Urinary bladder (tissue), 4 donors: Measurements from ENCODE around the gene OR4D2. TPM values are rescaled to one million over a fixed set of nuclear protein-coding genes. Genes with fewer than 3 reads are reported as not detected.
"Not testable (repeated sequence)": the region's sequence is repeated elsewhere in the genome, so short reads cannot be mapped to it uniquely, and the experiment has no call there.

Experiments
- DNase-seq: peaks from one replicate; pipeline ENCODE4 v3.0.0-alpha.2; 2015; ENCODE audit errors: extremely low spot score
- H3K27ac ChIP-seq: one replicate; pipeline ENCODE4 v1.5.1; 2013; ENCODE audit warnings: low read depth, mild to moderate bottlenecking, moderate library complexity
- H3K36me3 ChIP-seq: one replicate; pipeline ENCODE4 v1.6.1; 2013; ENCODE audit warnings: mild to moderate bottlenecking, moderate library complexity; ENCODE audit not compliant: insufficient read depth
- H3K4me1 ChIP-seq: one replicate; pipeline ENCODE4 v1.6.1; 2013; ENCODE audit warnings: mild to moderate bottlenecking, moderate library complexity; ENCODE audit not compliant: insufficient read depth
- H3K4me3 ChIP-seq: one replicate; pipeline ENCODE4 v1.5.1; 2013; ENCODE audit warnings: low read depth, low read length
- WGBS: extraction: QIAGEN DNeasy Blood & Tissue Kit; methylation state at CpG from one replicate; pipeline ENCODE4 v1.1.7; 2013; 5-methylcytosine and 5-hydroxymethylcytosine counted together
- polyA plus RNA-seq: library from polyadenylated mRNA; stranded (reverse); fragments of 200-250 nt; gene quantifications from one replicate; pipeline ENCODE4 v1.2.3, GENCODE V29; 2013
- total RNA-seq: library from RNA; depleted of rRNA; stranded (reverse); fragments of >200 nt; gene quantifications from one replicate; pipeline ENCODE4 v1.2.3, GENCODE V29; 2014
- donor health status: healthy with polysubstance abuse.
- donor health status: healthy.

OR4D2 gene
- total RNA-seq = not detected
- polyA plus RNA-seq = not detected

GRCh38 chr17:58166682-58167081 lies at the start of gene OR4D2:
TSS of gene OR4D2 (plus strand) at chr17:58166982. CDS start at chr17:58169656, 2,674 bp downstream.
- no peak for DNase-seq
- no peaks in the 10 kb centered on the region for H3K4me1 ChIP-seq
- no peak within 1 kb of the TSS for H3K27ac ChIP-seq
- H3K36me3 ChIP-seq = no peaks in the 10 kb centered on the region
- 67% methylated on average over 6 of the region's 6 CpGs for WGBS
- no peak within 1 kb of the TSS for H3K4me3 ChIP-seq

GRCh38 chr17:58117382-58117781 lies 49.4 kb upstream of the OR4D2 start:
- no peaks in the 10 kb centered on the region for H3K36me3 ChIP-seq
- 92% methylated on average over 5 of the region's 5 CpGs for WGBS
- no peak for DNase-seq
- H3K4me1 ChIP-seq = no peaks in the 10 kb centered on the region
- H3K27ac ChIP-seq = no peak overlapping the region
- no peak overlapping the region for H3K4me3 ChIP-seq

- Histone ChIP-seq H3K4me3 (no peak overlapping the region), H3K27ac (no peak overlapping the region), H3K36me3 (no peaks in the 10 kb centered on the region), H3K4me1 (no peaks in the 10 kb centered on the region)
- no peak for DNase-seq
- WGBS = 67% methylated on average over 3 of the region's 3 CpGs
These were observed 47.3 kb upstream of the OR4D2 start for GRCh38 chr17:58119491-58119890.

GRCh38 chr17:58120195-58120822 lies 46.5 kb upstream of the OR4D2 start:
- H3K4me3 ChIP-seq = no peak overlapping the region
- no peaks in the 10 kb centered on the region for H3K4me1 ChIP-seq
- 25% methylated on average over 7 of the region's 7 CpGs for WGBS
- H3K27ac ChIP-seq = no peak overlapping the region
- no peaks in the 10 kb centered on the region for H3K36me3 ChIP-seq
- peak; percentile 29 for DNase-seq

GRCh38 chr17:58121925-58122324 lies 44.9 kb upstream of the OR4D2 start:
- Histone ChIP-seq H3K27ac (no peak overlapping the region), H3K4me3 (no peak overlapping the region), H3K4me1 (no peaks in the 10 kb centered on the region), H3K36me3 (no peaks in the 10 kb centered on the region)
- DNase-seq = no peak
- WGBS = 56% methylated on average over 5 of the region's 5 CpGs

- no peaks in the 10 kb centered on the region for H3K4me1 ChIP-seq
- H3K27ac ChIP-seq = no peak overlapping the region
- DNase-seq = no peak
- H3K4me3 ChIP-seq = no peak overlapping the region
- WGBS = 47% methylated on average over 1 of the region's 1 CpG
- H3K36me3 ChIP-seq = no peaks in the 10 kb centered on the region
These were observed 38.9 kb upstream of the OR4D2 start for GRCh38 chr17:58127846-58128245.

GRCh38 chr17:58132697-58133096 lies 34.1 kb upstream of the OR4D2 start:
- DNase-seq, H3K27ac ChIP-seq, H3K4me3 ChIP-seq, H3K4me1 ChIP-seq, H3K36me3 ChIP-seq: not testable (repeated sequence)
- WGBS = 98% methylated on average over 5 of the region's 5 CpGs

- WGBS = 28% methylated on average over 8 of the region's 8 CpGs
- no peak overlapping the region for H3K4me3 ChIP-seq
- H3K4me1 ChIP-seq = no peaks in the 10 kb centered on the region
- no peaks in the 10 kb centered on the region for H3K36me3 ChIP-seq
- H3K27ac ChIP-seq = no peak overlapping the region
- no peak for DNase-seq
These were observed 30.0 kb upstream of the OR4D2 start for GRCh38 chr17:58136669-58137279.

GRCh38 chr17:58141505-58141904 lies 25.3 kb upstream of the OR4D2 start:
- Histone ChIP-seq H3K4me3 (no peak overlapping the region), H3K4me1 (no peaks in the 10 kb centered on the region), H3K36me3 (no peaks in the 10 kb centered on the region), H3K27ac (no peak overlapping the region)
- DNase-seq = no peak
- WGBS = 74% methylated on average over 5 of the region's 5 CpGs

GRCh38 chr17:58143335-58143734 lies 23.4 kb upstream of the OR4D2 start:
- not testable (repeated sequence) for H3K4me3 ChIP-seq, H3K36me3 ChIP-seq, DNase-seq, H3K4me1 ChIP-seq, H3K27ac ChIP-seq
- WGBS = 88% methylated on average over 4 of the region's 4 CpGs

GRCh38 chr17:58144801-58145200 lies 22.0 kb upstream of the OR4D2 start:
- Histone ChIP-seq H3K36me3 (no peaks in the 10 kb centered on the region), H3K27ac (no peak overlapping the region), H3K4me3 (no peak overlapping the region), H3K4me1 (no peaks in the 10 kb centered on the region)
- 82% methylated on average over 1 of the region's 1 CpG for WGBS
- DNase-seq = no peak

- no peaks in the 10 kb centered on the region for H3K36me3 ChIP-seq
- DNase-seq = no peak
- WGBS = 33% methylated on average over 1 of the region's 1 CpG
- no peak within 1 kb of the TSS for H3K27ac ChIP-seq
- no peaks in the 10 kb centered on the region for H3K4me1 ChIP-seq
- no peak within 1 kb of the TSS for H3K4me3 ChIP-seq
These were observed 18.8 kb upstream of the OR4D2 start, which contains the start of gene OR4D1 for GRCh38 chr17:58147930-58148434. TSS of gene OR4D1 (plus strand) at chr17:58148384. CDS start at chr17:58155154, 6,770 bp downstream.

GRCh38 chr17:58148609-58149008 lies 18.2 kb upstream of the OR4D2 start:
- no peak for DNase-seq
- Histone ChIP-seq H3K36me3 (no peaks in the 10 kb centered on the region), H3K4me1 (no peaks in the 10 kb centered on the region), H3K4me3 (no peak overlapping the region), H3K27ac (no peak overlapping the region)
- 83% methylated on average over 3 of the region's 3 CpGs for WGBS

GRCh38 chr17:58150394-58150793 lies 16.4 kb upstream of the OR4D2 start:
- H3K36me3 ChIP-seq = no peaks in the 10 kb centered on the region
- H3K27ac ChIP-seq = no peak overlapping the region
- WGBS = 48% methylated on average over 6 of the region's 6 CpGs
- no peaks in the 10 kb centered on the region for H3K4me1 ChIP-seq
- H3K4me3 ChIP-seq = no peak overlapping the region
- DNase-seq = no peak
